Right atrium auricular region (tissue), 2 donors: ENCODE measurements around the gene DUT. TPM values are rescaled to one million over a fixed set of nuclear protein-coding genes. Genes with fewer than 3 reads are reported as not detected.
"Not testable (repeated sequence)": the region's sequence is repeated elsewhere in the genome, so short reads cannot be mapped to it uniquely, and the experiment has no call there.

ENCODE experiments used
- DNase-seq: peaks from one replicate; pipeline ENCODE4 v3.0.0-alpha.2; 2019; ENCODE audit warnings: low spot score
- H3K27ac ChIP-seq, 2 donors: fragments of 200-600 bp; sonication (generic); 1 replicate in 1 of 2; 2 replicates in 1 of 2; pipeline ENCODE4 v1.5.1; 2016 to 2019
- H3K27me3 ChIP-seq, 2 donors: fragments of 200-600 bp; sonication (generic); one replicate each; pipeline versions ENCODE4 v1.5.1 to v1.6.0; 2017 to 2019
- H3K36me3 ChIP-seq: fragments of 200-600 bp; sonication (generic); one replicate; pipeline ENCODE4 v1.5.1; 2016
- H3K4me1 ChIP-seq, 2 donors: fragments of 200-600 bp; sonication (generic); one replicate each; pipeline versions ENCODE4 v1.5.1 to v1.6.0; 2017 to 2019
- H3K4me3 ChIP-seq, 2 donors: fragments of 200-600 bp; sonication (generic); 1 replicate in 1 of 2; 2 replicates in 1 of 2; pipeline ENCODE4 v1.5.1; 2017 to 2019; ENCODE audit warnings: mild to moderate bottlenecking in 1 of 2, moderate library complexity in 1 of 2
- H3K9me3 ChIP-seq, 2 donors: fragments of 200-600 bp; sonication (generic); one replicate each; pipeline ENCODE4 v1.5.1; 2019
- CTCF ChIP-seq, 2 donors: fragments of 200-600 bp; sonication (generic); IDR thresholded peaks; one replicate each; pipeline ENCODE4 v1.5.1; 2019; ENCODE audit warnings: antibody characterized with exemption in 2 of 2
- total RNA-seq, 2 donors: library from RNA; depleted of rRNA; stranded (reverse); fragments of >200 nt; gene quantifications; one replicate each; pipeline ENCODE4 v1.1.0, GENCODE V29; 2016

Gene DUT
- total RNA-seq, 2 donors from 2014 or later, result 64.5 to 109 TPM

- H3K27me3 ChIP-seq, result no peaks in the 10 kb centered on the region
- no peaks in the 10 kb centered on the region for H3K9me3 ChIP-seq
- H3K4me3 ChIP-seq, result no peak overlapping the region
- no peak for TF ChIP-seq CTCF (IDR thresholded peaks at IDR 0.05)
- no peaks in the 10 kb centered on the region for H3K4me1 ChIP-seq
- H3K27ac ChIP-seq, result no peak overlapping the region
- H3K36me3 ChIP-seq, result no peaks in the 10 kb centered on the region
- no peak for DNase-seq
These were observed 13.1 kb upstream of the DUT start for GRCh38 chr15:48318131-48318530.

GRCh38 chr15:48323294-48323693 is 7.9 kb upstream of the DUT start:
- no peaks in the 10 kb centered on the region for H3K27me3 ChIP-seq
- H3K27ac ChIP-seq, result no peak overlapping the region
- TF ChIP-seq CTCF (IDR thresholded peaks at IDR 0.05), result no peak
- no peak overlapping the region for H3K4me3 ChIP-seq
- no peaks in the 10 kb centered on the region for H3K9me3 ChIP-seq
- no peaks in the 10 kb centered on the region for H3K36me3 ChIP-seq
- H3K4me1 ChIP-seq, result no peaks in the 10 kb centered on the region
- DNase-seq, result no peak

- peaks cover 0 to 3% of the 10 kb centered on the region in 2 donors for H3K4me1 ChIP-seq
- H3K27me3 ChIP-seq, result no peaks in the 10 kb centered on the region
- H3K9me3 ChIP-seq, result no peaks in the 10 kb centered on the region
- DNase-seq, result no peak
- no peak for TF ChIP-seq CTCF (IDR thresholded peaks at IDR 0.05)
- H3K27ac ChIP-seq, result no peak overlapping the region
- no peaks in the 10 kb centered on the region for H3K36me3 ChIP-seq
- H3K4me3 ChIP-seq, result no peak overlapping the region
These were observed 6.3 kb upstream of the DUT start for GRCh38 chr15:48324949-48325348.

GRCh38 chr15:48325400-48325799 is 5.8 kb upstream of the DUT start:
- H3K27ac ChIP-seq, result no peak overlapping the region
- no peak for TF ChIP-seq CTCF (IDR thresholded peaks at IDR 0.05)
- no peak for DNase-seq

GRCh38 chr15:48326180-48326579 is 5.0 kb upstream of the DUT start:
- not testable (repeated sequence) for DNase-seq, H3K9me3 ChIP-seq
- peaks cover 0 to 10% of the 10 kb centered on the region in 2 donors for H3K4me1 ChIP-seq

More at GRCh38 chr15:48325400-48325799, 5.8 kb upstream of the DUT start:
- Histone ChIP-seq H3K36me3 (no peaks in the 10 kb centered on the region), H3K4me3 (no peak overlapping the region), H3K9me3 (no peaks in the 10 kb centered on the region), H3K4me1 (peaks cover 0 to 7% of the 10 kb centered on the region in 2 donors), H3K27me3 (no peaks in the 10 kb centered on the region)

GRCh38 chr15:48330105-48330785 is 984 bp upstream of the DUT start:
- no peaks in the 10 kb centered on the region for H3K9me3 ChIP-seq
- no peak for TF ChIP-seq CTCF (IDR thresholded peaks at IDR 0.05)
- peak overlapping the region; percentile 99 to 100 for H3K27ac ChIP-seq

More at GRCh38 chr15:48326180-48326579, 5.0 kb upstream of the DUT start:
- not testable (repeated sequence) for H3K4me3 ChIP-seq, H3K27ac ChIP-seq, H3K36me3 ChIP-seq, H3K27me3 ChIP-seq

More at GRCh38 chr15:48330105-48330785, 984 bp upstream of the DUT start:
- peak overlapping the region; percentile 87 to 94 for H3K4me3 ChIP-seq
- peaks cover 4% of the 10 kb centered on the region for H3K36me3 ChIP-seq
- DNase-seq, result no peak
- H3K27me3 ChIP-seq, result no peaks in the 10 kb centered on the region
- peaks cover 0 to 19% of the 10 kb centered on the region in 2 donors for H3K4me1 ChIP-seq
